OCI-LY7 (cell line): ENCODE data around the gene SSNA1. TPM values are rescaled to one million over a fixed set of nuclear protein-coding genes. Genes with fewer than 3 reads are reported as not detected.

Source experiments
- BruUV-seq: library from RNA; stranded (reverse); fragments of 400-500 nt; replicated peaks from 2 replicates; lab custom pipeline; 2021; lab: Mats Ljungman, UMichigan
- CTCF ChIA-PET: fragments of 300-600 bp; sonication (Branson Sonifier 250); formaldehyde crosslinking; loops from one replicate; lab custom pipeline; 2022; ENCODE audit warnings: antibody characterized with exemption; ENCODE audit not compliant: unreplicated experiment; lab: Charles Lee
- POLR2A ChIA-PET: fragments of 300-600 bp; sonication (Branson Sonifier 250); formaldehyde crosslinking; loops from one replicate; lab custom pipeline; 2022; ENCODE audit warnings: antibody characterized with exemption; lab: Charles Lee
- DNase-seq: peaks from one replicate; pipeline ENCODE4 v3.0.0-alpha.2; 2015; ENCODE audit warnings: low spot score
- H2AFZ ChIP-seq: fragments of 200-600 bp; sonication (generic), shearing (Covaris generic); 2 replicates; pipeline ENCODE4 v1.6.1; 2014; ENCODE audit warnings: mild to moderate bottlenecking, antibody characterized with exemption, low read length, moderate library complexity
- H3K27ac ChIP-seq: fragments of 200-600 bp; sonication (generic); 2 replicates; pipeline ENCODE4 v1.5.1; 2014; ENCODE audit warnings: mixed run types, low read depth, mild to moderate bottlenecking, moderate library complexity, low read length, inconsistent platforms; ENCODE audit not compliant: poor library complexity, severe bottlenecking
- H3K36me3 ChIP-seq: fragments of 200-600 bp; sonication (generic); 2 replicates; pipeline ENCODE4 v1.6.1; 2014; ENCODE audit warnings: mild to moderate bottlenecking, antibody characterized with exemption, low read length, moderate library complexity, mixed read lengths; ENCODE audit not compliant: insufficient read depth
- H3K4me1 ChIP-seq: fragments of 200-600 bp; sonication (generic); 2 replicates; pipeline ENCODE4 v1.5.1; 2014; ENCODE audit warnings: mild to moderate bottlenecking, low read length; ENCODE audit not compliant: insufficient read depth, poor library complexity, severe bottlenecking
- H3K4me2 ChIP-seq: fragments of 200-600 bp; sonication (generic); 2 replicates; pipeline ENCODE4 v1.6.1; 2014; ENCODE audit warnings: mild to moderate bottlenecking, low read length
- H3K4me3 ChIP-seq: fragments of 200-600 bp; sonication (generic); 2 replicates; pipeline ENCODE4 v1.5.1; 2014; ENCODE audit warnings: mild to moderate bottlenecking, low read depth, low read length; ENCODE audit not compliant: poor library complexity, severe bottlenecking
- H3K79me2 ChIP-seq: fragments of 200-600 bp; sonication (generic); 2 replicates; pipeline ENCODE4 v1.6.1; 2016; ENCODE audit warnings: low read depth, mild to moderate bottlenecking, low read length, moderate library complexity, mixed read lengths; ENCODE audit not compliant: insufficient read depth
- H3K9me2 ChIP-seq: fragments of 200-600 bp; sonication (generic); 2 replicates; pipeline ENCODE4 v1.6.1; 2016; ENCODE audit warnings: mild to moderate bottlenecking, low read length, mixed read lengths; ENCODE audit not compliant: insufficient read depth
- H3K9me3 ChIP-seq: fragments of 200-600 bp; sonication (generic); 2 replicates; pipeline ENCODE4 v1.6.1; 2014; ENCODE audit warnings: mild to moderate bottlenecking, mixed run types, low read length, mixed read lengths
- H4K20me1 ChIP-seq: fragments of 200-600 bp; sonication (generic); 2 replicates; pipeline ENCODE4 v1.6.1; 2014; ENCODE audit warnings: mild to moderate bottlenecking, antibody characterized with exemption, low read length, moderate library complexity, mixed read lengths; ENCODE audit not compliant: insufficient read depth
- CTCF ChIP-seq: fragments of 200-600 bp; sonication (generic); conservative IDR thresholded peaks from 2 replicates; pipeline ENCODE4 v1.5.1; 2014; ENCODE audit warnings: mild to moderate bottlenecking, antibody characterized with exemption, low read length, moderate library complexity, mixed read lengths
- EZH2phosphoT487 ChIP-seq: fragments of 200-600 bp; sonication (generic); IDR thresholded peaks from 2 replicates; pipeline ENCODE4 v1.6.1; 2018; ENCODE audit warnings: low read depth, borderline replicate concordance, mild to moderate bottlenecking, mixed run types, antibody characterized with exemption, low read length, moderate library complexity, mixed read lengths
- intact Hi-C: fragments of 100-400 bp; cut with micrococcal nuclease; formaldehyde crosslinking; loops from one replicate; pipeline ENCODE4 v1.10.0; 2022; ENCODE audit not compliant: unreplicated experiment
- total RNA-seq, 2 experiments: library from RNA; depleted of rRNA in 1 of 2; stranded (reverse); fragments of >200 nt in 1 of 2; shearing (Covaris generic) in 1 of 2; gene quantifications; 2 replicates each; pipeline ENCODE4 v1.2.3, GENCODE V29; 2014 to 2022

Gene SSNA1
- total RNA-seq, 2 experiments from 2014 or later, result 71.0 to 111 TPM

- intact Hi-C loops, result no loop called here
- BruUV-seq, result no TSS peak
- no peak overlapping the region for H3K4me2 ChIP-seq
These were observed 45.0 kb upstream of the SSNA1 start for GRCh38 chr9:137143459-137143858.

GRCh38 chr9:137145731-137146526 is 42.5 kb upstream of the SSNA1 start:
- Histone ChIP-seq H3K4me1 (peaks cover 12% of the 10 kb centered on the region), H3K36me3 (no peaks in the 10 kb centered on the region), H3K9me2 (no peaks in the 10 kb centered on the region), H3K4me3 (no peak overlapping the region), H3K79me2 (no peaks in the 10 kb centered on the region), H2AFZ (no peak overlapping the region), H3K4me2 (no peak overlapping the region), H4K20me1 (no peaks in the 10 kb centered on the region), H3K27ac (no peak overlapping the region), H3K9me3 (no peaks in the 10 kb centered on the region)
- POLR2A ChIA-PET, result no interaction called here
- intact Hi-C loops, result no loop called here
- CTCF ChIA-PET, result no interaction called here
- no peak for TF ChIP-seq EZH2phosphoT487
- no peak for TF ChIP-seq CTCF
- no TSS peak for BruUV-seq
- no peak for DNase-seq

More at GRCh38 chr9:137143459-137143858, 45.0 kb upstream of the SSNA1 start:
- Histone ChIP-seq H3K79me2 (no peaks in the 10 kb centered on the region), H2AFZ (no peak overlapping the region), H3K36me3 (no peaks in the 10 kb centered on the region), H3K4me1 (no peaks in the 10 kb centered on the region), H3K9me2 (no peaks in the 10 kb centered on the region), H4K20me1 (no peaks in the 10 kb centered on the region), H3K9me3 (no peaks in the 10 kb centered on the region), H3K4me3 (no peak overlapping the region), H3K27ac (no peak overlapping the region)
- DNase-seq, result no peak
- ChIA-PET CTCF (interaction anchor here (0.6 kb wide), 1 partner anchor 93 kb away, joined by 3 read pairs; no protein-coding TSS in a partner anchor), POLR2A (no interaction called here)
- no peak for TF ChIP-seq EZH2phosphoT487
- no peak for TF ChIP-seq CTCF

DNA sequence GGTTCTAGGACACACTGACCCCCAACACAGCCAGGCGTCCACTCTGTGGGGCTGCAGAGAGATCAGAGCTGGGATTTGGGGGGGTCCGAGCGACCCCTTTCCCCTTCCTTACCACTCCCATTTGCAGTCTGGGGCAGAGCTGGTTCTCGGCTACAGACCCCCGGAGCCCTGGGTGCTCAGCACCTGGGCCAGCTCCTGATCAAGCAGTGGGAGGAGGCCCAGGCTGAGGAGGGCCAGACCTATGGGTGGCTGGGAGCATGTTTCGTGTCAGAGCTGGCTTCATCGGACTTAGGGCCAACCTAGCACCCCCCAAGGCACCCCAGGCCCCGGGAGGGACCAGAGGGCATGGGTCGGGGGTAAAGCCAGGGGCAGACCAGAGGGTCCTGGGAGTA is 42.0 kb upstream of the SSNA1 start:
- ChIA-PET POLR2A (no interaction called here), CTCF (no interaction called here)
- Histone ChIP-seq H2AFZ (no peak overlapping the region), H3K79me2 (no peaks in the 10 kb centered on the region), H3K4me2 (no peak overlapping the region), H3K4me3 (no peak overlapping the region), H3K4me1 (peaks cover 15% of the 10 kb centered on the region), H3K36me3 (no peaks in the 10 kb centered on the region), H3K9me3 (no peaks in the 10 kb centered on the region), H3K27ac (no peak overlapping the region), H3K9me2 (no peaks in the 10 kb centered on the region), H4K20me1 (no peaks in the 10 kb centered on the region)
- BruUV-seq, result no TSS peak
- DNase-seq, result no peak
- intact Hi-C loops, result no loop called here
- TF ChIP-seq EZH2phosphoT487 (no peak), CTCF (no peak)
